GM18868 (cell line): ENCODE data around the gene SHOC1.
"Not testable (repeated sequence)": the region's sequence is repeated elsewhere in the genome, so short reads cannot be mapped to it uniquely, and the experiment has no call there.

Source experiments
- ATAC-seq: cut with Tn5 transposase; IDR thresholded peaks from one replicate; pipeline ENCODE4 v1.9.1; 2021; ENCODE audit warnings: mild to moderate bottlenecking, moderate library complexity; ENCODE audit not compliant: unreplicated experiment

SHOC1 gene

GRCh38 chr9:111794835-111795556 lies at the start of gene SHOC1:
Gene SHOC1, minus strand, starts transcription at chr9:111794937. Its CDS starts 3,519 bp downstream, at chr9:111791418.
- no peak for ATAC-seq

DNA sequence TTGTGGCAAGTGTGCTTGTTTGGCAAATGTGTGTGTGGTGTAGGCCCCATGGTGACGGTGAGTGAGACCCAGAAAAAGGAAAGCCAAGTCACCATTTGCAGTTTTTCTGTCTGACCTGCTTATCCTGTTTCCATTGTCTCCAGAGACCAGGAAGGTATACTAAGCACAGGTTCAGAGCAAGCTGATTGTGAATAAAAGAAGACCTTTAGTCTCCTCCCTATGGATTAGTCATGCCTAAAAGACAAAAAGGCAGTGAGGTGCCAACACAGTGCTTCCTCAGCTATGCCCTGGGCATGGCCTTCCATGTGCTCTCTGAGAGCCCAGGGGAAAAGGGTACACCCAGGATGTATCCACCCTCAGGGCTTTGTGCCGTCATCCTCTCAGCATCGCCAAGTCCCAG lies 49.2 kb upstream of the SHOC1 start:
- ATAC-seq: no peak

DNA sequence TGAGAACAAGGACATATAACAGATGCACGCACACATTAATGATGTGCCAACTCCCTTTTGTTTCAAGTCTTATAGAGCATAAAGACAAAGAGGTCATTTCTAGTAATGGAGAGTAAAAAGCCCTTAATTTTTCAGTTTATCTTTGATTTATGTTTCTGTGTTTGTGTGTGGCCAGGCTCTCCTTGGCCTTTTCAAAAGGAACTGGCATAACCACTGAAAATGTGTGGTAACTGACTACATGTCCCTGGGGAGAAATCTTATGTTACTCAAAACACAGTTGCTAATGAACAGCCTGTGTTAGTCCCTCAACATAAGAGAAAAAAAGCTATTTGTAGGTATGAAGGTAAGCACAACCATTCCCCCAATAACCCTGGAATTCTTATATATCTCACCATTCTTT lies 47.6 kb upstream of the SHOC1 start:
- ATAC-seq: no peak

GRCh38 chr9:111840442-111840841 lies 45.7 kb upstream of the SHOC1 start:
- ATAC-seq: no peak

- no peak for ATAC-seq
Measured at GRCh38 chr9:111839987-111840386, 45.2 kb upstream of the SHOC1 start.

DNA sequence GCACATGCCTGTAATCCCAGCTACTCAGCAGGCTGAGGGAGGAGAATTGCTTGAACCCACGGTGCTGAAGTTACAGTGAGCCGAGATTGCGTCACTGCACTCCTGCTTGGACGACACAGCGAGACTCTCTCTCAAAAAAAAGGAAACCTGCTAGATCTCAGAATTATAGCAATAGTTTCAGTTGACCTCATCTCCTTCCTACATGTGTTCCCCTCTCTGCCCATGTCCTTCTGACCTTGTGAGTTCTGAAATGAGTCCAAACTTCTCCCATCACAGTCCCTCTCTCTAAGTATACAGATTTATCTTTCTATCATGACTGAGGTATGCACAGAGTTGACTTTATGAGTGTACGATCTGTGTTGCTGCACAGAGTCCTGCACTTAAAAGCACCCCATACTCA lies 44.6 kb upstream of the SHOC1 start:
- ATAC-seq: peak; percentile 77

DNA sequence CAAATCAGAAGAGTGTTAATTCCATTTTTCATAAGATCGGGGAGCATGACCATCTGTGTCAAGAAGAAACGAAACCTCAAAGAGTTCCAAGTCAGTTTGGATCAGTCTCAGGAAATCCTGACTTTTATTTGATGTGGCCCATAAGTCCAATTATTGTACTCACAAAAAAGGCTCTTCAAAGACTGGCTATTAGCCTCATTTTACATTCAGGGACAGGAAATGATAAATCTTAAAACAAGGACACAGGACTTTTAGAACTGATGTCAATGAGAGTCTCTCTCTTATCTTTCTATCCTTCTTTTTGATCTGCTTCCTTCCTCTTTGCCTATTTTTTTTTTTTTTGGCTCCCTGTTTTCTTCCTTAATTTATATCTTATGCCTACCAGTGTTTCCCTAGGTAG lies 43.7 kb upstream of the SHOC1 start:
- no peak for ATAC-seq

DNA sequence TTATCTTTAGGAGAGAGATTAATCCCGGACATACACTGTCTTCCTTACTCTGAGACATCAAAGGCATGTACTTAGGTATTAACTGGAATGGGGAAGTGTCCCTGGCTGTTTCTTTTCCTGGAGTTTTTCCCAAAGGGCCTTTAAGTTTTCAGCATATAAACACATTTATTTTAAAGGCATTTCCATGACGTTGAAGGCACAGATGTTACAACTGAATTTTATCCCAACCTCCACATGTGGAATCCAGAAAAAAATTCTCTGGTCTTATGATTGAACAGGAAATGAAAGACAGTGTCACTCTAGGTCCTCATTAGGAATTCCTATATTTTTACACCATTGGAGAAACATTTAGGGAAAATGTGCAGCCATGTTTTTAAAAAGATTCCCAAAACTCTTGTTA lies 41.6 kb upstream of the SHOC1 start:
- ATAC-seq: no peak

GRCh38 chr9:111833941-111834340 lies 39.2 kb upstream of the SHOC1 start:
- ATAC-seq: no peak

GRCh38 chr9:111832449-111832848 lies 37.7 kb upstream of the SHOC1 start:
- ATAC-seq: no peak

GRCh38 chr9:111831371-111832108 lies 36.8 kb upstream of the SHOC1 start:
- no peak for ATAC-seq

DNA sequence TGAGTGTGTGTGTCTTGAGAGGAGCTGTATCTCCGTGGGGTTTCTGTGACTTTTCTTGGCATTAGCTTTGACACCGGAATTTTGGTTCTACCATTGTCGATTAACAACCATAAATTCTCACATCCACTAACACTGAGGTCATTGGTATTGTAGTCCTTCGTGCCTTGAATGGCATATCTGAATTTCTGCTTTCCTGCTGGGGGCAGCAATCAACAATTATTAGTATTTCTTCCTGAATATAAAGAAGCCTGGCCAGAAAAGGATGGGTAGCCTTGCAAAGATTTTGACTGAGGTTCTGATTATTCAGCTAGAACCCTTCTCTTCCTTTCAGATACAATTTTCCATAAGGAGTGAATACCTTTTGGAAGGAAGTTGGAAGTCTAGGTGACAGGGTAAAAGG lies 33.5 kb upstream of the SHOC1 start:
- ATAC-seq: no peak

DNA sequence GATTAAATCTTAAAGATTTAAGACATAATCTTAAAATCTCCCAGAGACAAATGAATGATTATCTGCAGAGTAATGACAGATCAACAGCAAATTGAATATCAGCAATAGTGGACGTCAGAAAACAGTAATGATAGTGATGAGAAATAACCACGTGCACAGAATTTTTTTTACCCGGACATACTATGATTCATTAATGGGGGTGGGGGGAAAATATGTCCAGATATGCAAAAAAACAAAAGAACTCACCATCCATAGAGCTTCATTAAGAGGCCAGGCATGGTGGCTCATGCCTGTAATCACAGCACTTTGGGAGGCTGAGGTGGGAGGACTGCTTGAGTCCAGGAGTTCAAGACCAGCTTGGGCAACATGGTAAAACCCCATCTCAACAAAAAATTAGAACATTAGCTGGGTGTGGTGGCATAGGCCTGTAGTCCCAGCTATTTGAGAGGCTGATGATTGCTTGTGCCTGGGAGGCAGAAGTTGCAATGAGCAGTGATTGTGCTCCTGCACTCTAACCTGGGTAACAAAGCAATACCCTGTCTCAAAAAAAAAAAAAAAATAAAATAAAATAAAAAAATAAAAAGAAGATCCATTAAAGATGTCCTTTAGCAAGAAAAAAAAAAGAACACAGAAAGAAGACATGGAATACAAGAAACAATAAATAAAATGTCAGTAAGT lies 30.9 kb upstream of the SHOC1 start:
- ATAC-seq: no peak

DNA sequence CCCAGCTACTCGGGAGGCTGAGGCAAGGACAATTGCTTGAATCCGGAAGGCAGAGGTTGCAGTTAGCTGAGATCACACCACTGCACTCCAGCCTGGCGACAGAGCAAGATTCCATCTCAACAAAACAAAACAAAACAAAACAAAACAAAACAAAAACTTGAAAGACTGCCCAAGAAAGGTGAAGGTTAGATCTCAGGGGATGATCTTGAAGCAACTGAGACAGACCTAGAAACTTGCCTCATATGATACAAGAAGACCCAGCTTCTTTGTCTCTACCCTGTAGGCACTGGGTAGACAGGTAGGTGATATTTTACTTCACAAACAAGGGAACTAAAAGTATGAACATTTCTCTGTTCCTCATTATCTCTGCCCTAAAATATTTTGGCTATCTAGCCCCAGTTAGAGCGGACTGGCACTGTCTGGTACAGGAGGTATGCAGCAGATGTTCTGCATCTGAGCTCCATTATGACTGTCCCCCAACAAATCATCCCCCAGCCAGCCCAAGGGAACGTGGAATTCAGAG lies 26.3 kb upstream of the SHOC1 start:
- ATAC-seq: no peak

DNA sequence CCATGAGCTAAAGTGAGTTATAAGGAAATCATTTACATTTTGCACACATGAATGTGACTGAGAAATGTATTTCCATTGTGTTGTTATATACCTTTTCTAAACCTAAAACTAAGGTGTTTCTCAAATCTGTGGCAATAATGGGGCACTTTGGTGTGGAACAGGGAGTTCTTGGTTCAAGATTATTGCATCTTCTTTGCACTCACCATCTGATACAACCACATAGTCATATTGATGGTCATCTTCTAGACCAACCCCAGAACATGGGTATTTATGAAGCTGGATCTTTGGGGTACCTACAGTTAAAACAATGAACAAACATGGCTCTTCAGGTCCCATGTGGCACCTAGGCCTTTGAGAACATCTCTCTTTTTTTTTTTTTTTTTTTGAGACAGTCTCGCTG lies 24.6 kb upstream of the SHOC1 start:
- ATAC-seq: no peak

- no peak for ATAC-seq
Measured at GRCh38 chr9:111815285-111816070, 20.7 kb upstream of the SHOC1 start.

DNA sequence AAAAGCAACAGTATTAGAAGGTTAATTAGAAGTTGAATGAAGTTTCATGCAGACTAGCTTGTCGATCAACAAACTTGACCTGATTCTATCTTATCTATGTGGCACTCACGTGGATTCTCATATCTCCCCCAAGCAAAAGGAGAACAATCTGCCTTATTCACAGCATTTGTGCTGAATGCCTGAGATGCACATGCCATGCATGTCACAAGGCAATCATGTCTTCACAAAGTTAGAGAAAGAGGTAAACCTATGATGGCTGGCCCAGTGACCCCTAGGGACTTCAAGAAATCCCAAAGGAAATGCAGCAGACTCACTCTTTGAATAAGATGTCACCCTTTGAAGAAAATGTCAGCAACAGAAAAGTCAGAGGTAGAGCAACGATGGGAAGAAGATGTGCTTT lies 17.6 kb upstream of the SHOC1 start:
- no peak for ATAC-seq

DNA sequence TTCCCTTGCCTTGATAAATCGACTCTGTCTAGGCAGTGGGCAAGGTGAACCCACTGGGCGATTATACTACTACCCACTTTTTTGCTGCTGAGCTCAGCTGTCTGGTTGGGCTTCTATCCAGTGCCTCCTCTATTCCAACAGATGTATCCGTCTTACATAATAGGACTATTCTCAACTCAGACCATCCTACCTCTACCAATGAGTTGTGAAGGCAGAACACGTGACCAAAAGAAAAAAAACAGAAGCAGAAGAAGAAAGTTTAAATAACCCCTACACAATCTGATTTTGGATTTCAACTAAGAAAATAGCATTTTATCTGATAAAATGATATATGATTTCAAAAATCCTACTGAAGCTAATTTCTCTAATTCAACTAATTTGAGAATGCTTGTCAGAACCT lies 16.2 kb upstream of the SHOC1 start:
- no peak for ATAC-seq

- not testable (repeated sequence) for ATAC-seq
Measured at GRCh38 chr9:111810415-111810814, 15.7 kb upstream of the SHOC1 start.

- ATAC-seq: no peak
Measured at GRCh38 chr9:111807197-111807596, 12.5 kb upstream of the SHOC1 start.

DNA sequence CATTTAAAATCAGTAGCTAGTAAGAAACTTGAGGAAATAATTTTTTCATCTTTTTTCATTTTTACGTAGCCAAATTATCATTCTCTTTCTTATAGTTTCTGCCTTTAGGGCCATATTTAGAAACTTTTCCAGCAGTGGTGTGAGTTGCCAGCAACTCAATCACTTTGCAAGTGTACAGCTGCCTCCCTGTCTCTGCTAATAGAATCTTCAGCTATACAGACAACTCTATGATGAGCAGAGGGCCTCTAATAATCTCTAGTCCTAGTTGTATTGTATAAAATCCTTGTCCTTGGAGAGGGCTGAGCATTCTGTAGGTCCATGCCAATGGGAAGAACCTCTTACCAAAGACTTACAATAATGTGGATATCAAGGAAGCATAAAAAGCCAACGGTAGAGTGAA lies 11.5 kb upstream of the SHOC1 start:
- no peak for ATAC-seq
